Subcutaneous abdominal adipose tissue (tissue), 5 donors: Measurements from ENCODE around the gene RBKS.
"Not testable (repeated sequence)": the region's sequence is repeated elsewhere in the genome, so short reads cannot be mapped to it uniquely, and the experiment has no call there.

Experiments
- H3K27ac ChIP-seq: one replicate; pipeline ENCODE4 v1.7.0; 2013; ENCODE audit warnings: low read depth, mild to moderate bottlenecking, inconsistent platforms, low read length, moderate library complexity
- H3K27me3 ChIP-seq, 5 donors: one replicate each; pipeline ENCODE4 v1.7.0; 2013; ENCODE audit warnings: low read length in 5 of 5, inconsistent platforms in 1 of 5; ENCODE audit not compliant: control insufficient read depth in 5 of 5, insufficient read depth in 4 of 5
- H3K36me3 ChIP-seq, 5 donors: one replicate each; pipeline ENCODE4 v1.7.0; 2013; ENCODE audit warnings: low read length in 5 of 5; ENCODE audit not compliant: control insufficient read depth in 5 of 5, insufficient read depth in 5 of 5
- H3K4me1 ChIP-seq, 5 donors: one replicate each; pipeline ENCODE4 v1.7.0; 2013; ENCODE audit warnings: low read length in 5 of 5, mild to moderate bottlenecking in 3 of 5, moderate library complexity in 1 of 5; ENCODE audit not compliant: control insufficient read depth in 5 of 5, insufficient read depth in 5 of 5
- H3K4me3 ChIP-seq, 5 donors: one replicate each; pipeline ENCODE4 v1.7.0; 2013; ENCODE audit warnings: low read length in 5 of 5, low read depth in 1 of 5
- H3K9ac ChIP-seq, 5 donors: one replicate each; pipeline ENCODE4 v1.7.0; 2013; ENCODE audit warnings: low read length in 5 of 5, mild to moderate bottlenecking in 4 of 5, moderate library complexity in 3 of 5
- H3K9me3 ChIP-seq, 5 donors: one replicate each; pipeline ENCODE4 v1.7.0; 2013; ENCODE audit warnings: low read length in 5 of 5; ENCODE audit not compliant: control insufficient read depth in 5 of 5
- donor health status: healthy.
- donor health status: healthy.
- donor health status: healthy.
- donor health status: healthy.
- donor health status: healthy.

The RBKS gene

GRCh38 chr2:27764526-27764925, 125.7 kb downstream of the RBKS start:
- peaks cover 0 to 11% (median 9%) of the 10 kb centered on the region in 5 donors for H3K4me1 ChIP-seq
- H3K27me3 ChIP-seq, H3K27ac ChIP-seq, H3K9ac ChIP-seq, H3K4me3 ChIP-seq, H3K9me3 ChIP-seq, H3K36me3 ChIP-seq: not testable (repeated sequence)

GRCh38 chr2:27763907-27764267, 126.3 kb downstream of the RBKS start:
- Histone ChIP-seq H3K9me3 (no peaks in the 10 kb centered on the region), H3K27ac (no peak overlapping the region), H3K27me3 (peaks cover 0 to 4% (median 2%) of the 10 kb centered on the region in 5 donors), H3K36me3 (no peaks in the 10 kb centered on the region), H3K9ac (no peak overlapping the region), H3K4me1 (peaks cover 0 to 11% (median 9%) of the 10 kb centered on the region in 5 donors), H3K4me3 (no peak overlapping the region)

GRCh38 chr2:27762951-27763906, 127.0 kb downstream of the RBKS start:
- H3K27me3 ChIP-seq: peaks cover 0 to 4% (median 2%) of the 10 kb centered on the region in 5 donors
- H3K36me3 ChIP-seq: no peaks in the 10 kb centered on the region
- H3K4me1 ChIP-seq: peaks cover 0 to 11% (median 9%) of the 10 kb centered on the region in 5 donors
- no peak overlapping the region for H3K4me3 ChIP-seq
- H3K9ac ChIP-seq: no peak overlapping the region
- H3K9me3 ChIP-seq: no peaks in the 10 kb centered on the region
- H3K27ac ChIP-seq: no peak overlapping the region

GRCh38 chr2:27756544-27757498, 133.4 kb downstream of the RBKS start:
- no peaks in the 10 kb centered on the region for H3K36me3 ChIP-seq
- no peaks in the 10 kb centered on the region for H3K9me3 ChIP-seq
- H3K27ac ChIP-seq: no peak overlapping the region
- H3K4me3 ChIP-seq: no peak overlapping the region
- no peaks in the 10 kb centered on the region for H3K27me3 ChIP-seq
- H3K9ac ChIP-seq: no peak overlapping the region
- peaks cover 0 to 8% (median 5%) of the 10 kb centered on the region in 5 donors for H3K4me1 ChIP-seq

GRCh38 chr2:27756091-27756490, 134.1 kb downstream of the RBKS start:
- no peak overlapping the region for H3K27ac ChIP-seq
- H3K9ac ChIP-seq: no peak overlapping the region
- no peaks in the 10 kb centered on the region for H3K9me3 ChIP-seq
- H3K27me3 ChIP-seq: peaks cover 0 to 3% (median 0%) of the 10 kb centered on the region in 5 donors
- peaks cover 0 to 8% (median 5%) of the 10 kb centered on the region in 5 donors for H3K4me1 ChIP-seq
- no peak overlapping the region for H3K4me3 ChIP-seq
- no peaks in the 10 kb centered on the region for H3K36me3 ChIP-seq

- Histone ChIP-seq H3K9ac (no peak overlapping the region), H3K27me3 (peaks cover 0 to 3% (median 0%) of the 10 kb centered on the region in 5 donors), H3K27ac (no peak overlapping the region), H3K36me3 (no peaks in the 10 kb centered on the region), H3K4me3 (no peak overlapping the region), H3K9me3 (no peaks in the 10 kb centered on the region), H3K4me1 (peaks cover 0 to 8% (median 5%) of the 10 kb centered on the region in 5 donors)
These were observed 135.4 kb downstream of the RBKS start for GRCh38 chr2:27754831-27755230.

GRCh38 chr2:27754138-27754588, 136.0 kb downstream of the RBKS start:
- peaks cover 0 to 3% (median 2%) of the 10 kb centered on the region in 5 donors for H3K9me3 ChIP-seq
- no peak overlapping the region for H3K27ac ChIP-seq

GRCh38 chr2:27752551-27753237, 137.5 kb downstream of the RBKS start:
- Histone ChIP-seq H3K4me1 (peaks cover 0 to 8% (median 5%) of the 10 kb centered on the region in 5 donors), H3K9ac (no peak overlapping the region), H3K36me3 (no peaks in the 10 kb centered on the region), H3K27ac (no peak overlapping the region), H3K27me3 (peaks cover 0 to 3% (median 0%) of the 10 kb centered on the region in 5 donors), H3K4me3 (no peak overlapping the region), H3K9me3 (peaks cover 0 to 9% (median 8%) of the 10 kb centered on the region in 5 donors)

More at GRCh38 chr2:27754138-27754588, 136.0 kb downstream of the RBKS start:
- H3K27me3 ChIP-seq: peaks cover 0 to 3% (median 0%) of the 10 kb centered on the region in 5 donors
- no peaks in the 10 kb centered on the region for H3K36me3 ChIP-seq
- H3K4me3 ChIP-seq: no peak overlapping the region
- peaks cover 0 to 8% (median 5%) of the 10 kb centered on the region in 5 donors for H3K4me1 ChIP-seq
- no peak overlapping the region for H3K9ac ChIP-seq

- no peak overlapping the region for H3K27ac ChIP-seq
- peaks cover 0 to 3% (median 0%) of the 10 kb centered on the region in 5 donors for H3K27me3 ChIP-seq
- H3K4me3 ChIP-seq: no peak overlapping the region
- H3K4me1 ChIP-seq: peaks cover 0 to 4% (median 3%) of the 10 kb centered on the region in 5 donors
- no peak overlapping the region for H3K9ac ChIP-seq
- no peaks in the 10 kb centered on the region for H3K36me3 ChIP-seq
- peaks cover 0 to 9% (median 8%) of the 10 kb centered on the region in 5 donors for H3K9me3 ChIP-seq
These were observed 138.8 kb downstream of the RBKS start for GRCh38 chr2:27751377-27751776.
